ENCODE measurements around the gene UBE3B. TPM values are rescaled to one million over a fixed set of nuclear protein-coding genes. Genes with fewer than 3 reads are reported as not detected.

The UBE3B gene
- total and polyA plus RNA-seq, 2 donors (not counting 1 experiment from before 2014, with no cell fraction given), result 27.2 to 49.7 TPM

GRCh38 chr12:109523071-109523470 lies 45.6 kb downstream of the UBE3B start:
- Histone ChIP-seq H3K27me3 (ENCODE audit: control insufficient read depth, insufficient read depth, low read length) (no peaks in the 10 kb centered on the region), H2AFZ (ENCODE audit: low read length) (no peak overlapping the region), H3K9me3 (ENCODE audit: control insufficient read depth, insufficient read depth, low read depth, low read length) (no peaks in the 10 kb centered on the region), H3K27ac (ENCODE audit: insufficient read depth, low read length) (no peak overlapping the region), H4K20me1 (ENCODE audit: control insufficient read depth, extremely low read depth, insufficient read depth, low read length) (no peaks in the 10 kb centered on the region), H3K36me3 (ENCODE audit: control insufficient read depth, insufficient read depth, low read length) (peaks cover 22% of the 10 kb centered on the region), H3K4me3 (replicated peaks in 1 of 4; ENCODE audit: control extremely low read depth in 1 of 4, insufficient read depth in 1 of 4, low read depth in 3 of 4, low read length in 4 of 4) (no peak overlapping the region), H3K4me1 (ENCODE audit: control insufficient read depth, extremely low read depth, insufficient read depth, low read length) (peaks cover 7% of the 10 kb centered on the region), H3K4me2 (ENCODE audit: extremely low read depth, insufficient read depth, low read length) (no peak overlapping the region), H3K9ac (ENCODE audit: insufficient read depth, low read length) (no peak overlapping the region), H3K79me2 (ENCODE audit: control insufficient read depth, insufficient read depth, low read length) (no peaks in the 10 kb centered on the region)
- no peak for TF ChIP-seq CTCF (conservative IDR thresholded peaks at IDR 0.05 in 1 of 2, IDR thresholded peaks at IDR 0.05 in 1 of 2; ENCODE audit: low read depth in 1 of 2, low read length in 2 of 2)
- no peak for TF ChIP-seq EZH2 (IDR thresholded peaks at IDR 0.05; ENCODE audit: low read length, missing control alignments)
- no peak for DNase-seq (ENCODE audit: low read depth in 2 of 2)

- Histone ChIP-seq H3K36me3 (ENCODE audit: control insufficient read depth, insufficient read depth, low read length) (peaks cover 22% of the 10 kb centered on the region), H2AFZ (ENCODE audit: low read length) (no peak overlapping the region), H3K27ac (ENCODE audit: insufficient read depth, low read length) (no peak overlapping the region), H3K4me1 (ENCODE audit: control insufficient read depth, extremely low read depth, insufficient read depth, low read length) (peaks cover 7% of the 10 kb centered on the region), H3K9me3 (ENCODE audit: control insufficient read depth, insufficient read depth, low read depth, low read length) (no peaks in the 10 kb centered on the region), H3K79me2 (ENCODE audit: control insufficient read depth, insufficient read depth, low read length) (no peaks in the 10 kb centered on the region), H3K27me3 (ENCODE audit: control insufficient read depth, insufficient read depth, low read length) (no peaks in the 10 kb centered on the region), H3K4me3 (replicated peaks in 1 of 4; ENCODE audit: control extremely low read depth in 1 of 4, insufficient read depth in 1 of 4, low read depth in 3 of 4, low read length in 4 of 4) (no peak overlapping the region), H4K20me1 (ENCODE audit: control insufficient read depth, extremely low read depth, insufficient read depth, low read length) (no peaks in the 10 kb centered on the region), H3K4me2 (ENCODE audit: extremely low read depth, insufficient read depth, low read length) (no peak overlapping the region), H3K9ac (ENCODE audit: insufficient read depth, low read length) (no peak overlapping the region)
- DNase-seq (ENCODE audit: low read depth in 2 of 2), result no peak
- TF ChIP-seq CTCF (conservative IDR thresholded peaks at IDR 0.05 in 1 of 2, IDR thresholded peaks at IDR 0.05 in 1 of 2; ENCODE audit: low read depth in 1 of 2, low read length in 2 of 2) (no peak), EZH2 (IDR thresholded peaks at IDR 0.05; ENCODE audit: low read length, missing control alignments) (no peak)
Observed at GRCh38 chr12:109523504-109523903, 46.1 kb downstream of the UBE3B start.

- Histone ChIP-seq H4K20me1 (ENCODE audit: control insufficient read depth, extremely low read depth, insufficient read depth, low read length) (no peaks in the 10 kb centered on the region), H3K36me3 (ENCODE audit: control insufficient read depth, insufficient read depth, low read length) (peaks cover 22% of the 10 kb centered on the region), H3K9ac (ENCODE audit: insufficient read depth, low read length) (no peak overlapping the region), H3K27ac (ENCODE audit: insufficient read depth, low read length) (no peak overlapping the region), H3K4me1 (ENCODE audit: control insufficient read depth, extremely low read depth, insufficient read depth, low read length) (peaks cover under 1% of the 10 kb centered on the region), H3K9me3 (ENCODE audit: control insufficient read depth, insufficient read depth, low read depth, low read length) (no peaks in the 10 kb centered on the region), H3K4me2 (ENCODE audit: extremely low read depth, insufficient read depth, low read length) (no peak overlapping the region), H3K4me3 (replicated peaks in 1 of 4; ENCODE audit: control extremely low read depth in 1 of 4, insufficient read depth in 1 of 4, low read depth in 3 of 4, low read length in 4 of 4) (no peak overlapping the region), H2AFZ (ENCODE audit: low read length) (no peak overlapping the region), H3K27me3 (ENCODE audit: control insufficient read depth, insufficient read depth, low read length) (no peaks in the 10 kb centered on the region), H3K79me2 (ENCODE audit: control insufficient read depth, insufficient read depth, low read length) (no peaks in the 10 kb centered on the region)
- no peak for DNase-seq (ENCODE audit: low read depth in 2 of 2)
- TF ChIP-seq CTCF (conservative IDR thresholded peaks at IDR 0.05 in 1 of 2, IDR thresholded peaks at IDR 0.05 in 1 of 2; ENCODE audit: low read depth in 1 of 2, low read length in 2 of 2), result no peak
- no peak for TF ChIP-seq EZH2 (IDR thresholded peaks at IDR 0.05; ENCODE audit: low read length, missing control alignments)
Observed at GRCh38 chr12:109524466-109525278, 47.2 kb downstream of the UBE3B start.

All from fibroblast of lung (primary cell).